Fibroblast of villous mesenchyme (primary cell): ENCODE results near the gene CPXM1. TPM values are rescaled to one million over a fixed set of nuclear protein-coding genes. Genes with fewer than 3 reads are reported as not detected.

Experiments
- DNase-seq: peaks from one replicate; pipeline ENCODE4 v3.0.0-alpha.2; 2010; ENCODE audit warnings: low read depth
- H3K4me3 ChIP-seq: 2 replicates; pipeline ENCODE4 v1.5.1; 2011; ENCODE audit warnings: low read depth, mild to moderate bottlenecking, low read length
- total RNA-seq: library from RNA; depleted of rRNA; stranded (reverse); fragments of >200 nt; gene quantifications from 2 replicates; pipeline ENCODE4 v1.2.3, GENCODE V29; 2012
- TF ChIP-seq, protein P1 (sequence below): IDR thresholded peaks from 2 replicates; pipeline ENCODE4 v1.5.1; 2012; ENCODE audit warnings: low read depth, mild to moderate bottlenecking, low read length; ENCODE audit not compliant: insufficient read depth

Gene CPXM1
- total RNA-seq, 1 donor = 10.8 TPM

DNA sequence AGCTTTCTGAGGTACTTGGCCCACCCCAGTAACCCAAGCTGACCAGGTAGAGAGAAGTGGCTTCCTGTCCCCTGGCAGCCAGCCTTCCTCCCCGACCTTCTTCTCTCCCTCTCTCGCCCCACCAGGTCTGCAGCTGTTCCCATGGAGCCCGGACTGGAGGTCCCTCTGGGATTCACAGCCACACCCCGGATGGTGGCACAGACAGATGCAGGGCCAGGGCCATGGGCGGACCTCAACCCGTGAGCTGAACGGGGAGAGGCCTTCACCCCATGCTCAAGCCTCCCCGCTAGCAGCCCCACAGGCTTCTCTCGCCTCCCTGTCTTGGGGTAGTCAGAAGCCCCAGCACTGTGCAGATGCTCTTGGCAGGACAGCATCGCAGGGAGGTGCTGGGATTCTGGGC lies 41.3 kb downstream of the CPXM1 start:
- no peak for DNase-seq
- TF ChIP-seq, protein P1, sequence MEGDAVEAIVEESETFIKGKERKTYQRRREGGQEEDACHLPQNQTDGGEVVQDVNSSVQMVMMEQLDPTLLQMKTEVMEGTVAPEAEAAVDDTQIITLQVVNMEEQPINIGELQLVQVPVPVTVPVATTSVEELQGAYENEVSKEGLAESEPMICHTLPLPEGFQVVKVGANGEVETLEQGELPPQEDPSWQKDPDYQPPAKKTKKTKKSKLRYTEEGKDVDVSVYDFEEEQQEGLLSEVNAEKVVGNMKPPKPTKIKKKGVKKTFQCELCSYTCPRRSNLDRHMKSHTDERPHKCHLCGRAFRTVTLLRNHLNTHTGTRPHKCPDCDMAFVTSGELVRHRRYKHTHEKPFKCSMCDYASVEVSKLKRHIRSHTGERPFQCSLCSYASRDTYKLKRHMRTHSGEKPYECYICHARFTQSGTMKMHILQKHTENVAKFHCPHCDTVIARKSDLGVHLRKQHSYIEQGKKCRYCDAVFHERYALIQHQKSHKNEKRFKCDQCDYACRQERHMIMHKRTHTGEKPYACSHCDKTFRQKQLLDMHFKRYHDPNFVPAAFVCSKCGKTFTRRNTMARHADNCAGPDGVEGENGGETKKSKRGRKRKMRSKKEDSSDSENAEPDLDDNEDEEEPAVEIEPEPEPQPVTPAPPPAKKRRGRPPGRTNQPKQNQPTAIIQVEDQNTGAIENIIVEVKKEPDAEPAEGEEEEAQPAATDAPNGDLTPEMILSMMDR = no peak

DNA sequence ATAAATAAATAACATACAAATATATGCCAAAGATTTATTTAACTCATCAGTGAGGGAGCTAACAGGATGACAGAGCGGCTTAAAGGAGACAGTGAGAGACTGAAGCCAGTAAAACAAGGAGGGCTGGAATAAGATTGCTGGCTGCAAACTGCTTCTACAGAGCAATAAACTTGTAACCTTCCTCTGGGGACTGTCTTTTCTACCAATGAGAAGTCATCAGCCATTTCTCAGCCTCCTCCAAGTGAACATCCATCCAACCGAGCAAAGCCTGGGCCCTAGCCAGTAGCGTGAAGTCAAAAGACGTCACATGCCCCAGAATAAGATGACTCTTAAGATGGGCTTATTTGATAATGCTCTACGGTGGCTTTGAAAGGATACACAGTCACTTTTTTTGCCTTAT lies 42.5 kb downstream of the CPXM1 start:
- DNase-seq = no peak
- TF ChIP-seq, protein P1 = no peak
- H3K4me3 ChIP-seq = no peak overlapping the region

More for the DNA sequence above, 41.3 kb downstream of the CPXM1 start:
- H3K4me3 ChIP-seq = no peak overlapping the region

DNA sequence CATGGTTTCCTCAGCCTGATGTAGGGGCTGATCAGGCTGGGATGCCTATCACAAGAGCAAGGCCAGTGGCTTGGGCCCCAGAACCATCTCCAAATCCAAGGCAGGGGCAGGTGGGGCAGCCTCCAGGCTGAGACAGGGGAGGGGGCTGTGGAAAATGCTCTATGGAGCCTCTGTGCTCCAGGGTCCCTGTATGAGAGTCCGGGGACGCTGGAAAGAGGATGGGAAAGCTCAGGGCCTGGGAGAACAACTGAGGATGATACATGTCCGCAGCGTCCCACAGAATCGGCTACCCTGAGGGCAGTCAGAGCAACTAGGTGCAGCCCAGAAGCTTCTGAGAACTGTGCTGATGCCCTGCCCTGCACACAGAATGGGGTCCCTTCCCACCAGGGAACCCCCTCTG lies 43.4 kb downstream of the CPXM1 start:
- TF ChIP-seq, protein P1 = no peak
- H3K4me3 ChIP-seq = no peak overlapping the region
- DNase-seq = no peak

DNA sequence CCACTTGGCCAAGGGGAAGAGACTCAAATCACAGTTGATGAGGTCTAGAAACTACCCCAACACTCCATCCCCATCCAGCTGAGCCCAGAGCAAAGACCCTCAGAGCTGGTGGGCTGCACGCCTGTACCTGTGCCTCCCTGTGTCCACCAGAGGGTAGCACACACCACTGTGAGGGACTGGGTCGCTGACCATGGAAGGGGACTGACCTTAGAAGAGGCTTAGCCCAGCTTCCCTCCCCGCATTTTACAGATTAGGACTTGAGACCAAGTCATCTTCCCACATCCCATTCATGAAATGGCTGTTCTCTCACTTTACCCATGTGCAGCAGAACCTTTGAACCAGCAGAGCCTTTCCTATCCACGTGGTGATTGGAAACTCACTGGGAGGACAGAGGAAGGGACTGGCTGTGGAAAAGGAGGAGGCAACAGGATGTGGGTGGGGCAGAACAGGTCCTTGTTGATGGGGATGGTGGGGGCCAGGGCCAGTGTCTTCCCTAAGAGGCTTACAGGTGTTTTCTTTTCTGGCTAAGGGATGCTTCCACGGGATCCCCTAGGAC lies 44.3 kb downstream of the CPXM1 start:
- H3K4me3 ChIP-seq = no peak overlapping the region
- peak; percentile 59 for DNase-seq
- TF ChIP-seq, protein P1 = peak; percentile 90

DNA sequence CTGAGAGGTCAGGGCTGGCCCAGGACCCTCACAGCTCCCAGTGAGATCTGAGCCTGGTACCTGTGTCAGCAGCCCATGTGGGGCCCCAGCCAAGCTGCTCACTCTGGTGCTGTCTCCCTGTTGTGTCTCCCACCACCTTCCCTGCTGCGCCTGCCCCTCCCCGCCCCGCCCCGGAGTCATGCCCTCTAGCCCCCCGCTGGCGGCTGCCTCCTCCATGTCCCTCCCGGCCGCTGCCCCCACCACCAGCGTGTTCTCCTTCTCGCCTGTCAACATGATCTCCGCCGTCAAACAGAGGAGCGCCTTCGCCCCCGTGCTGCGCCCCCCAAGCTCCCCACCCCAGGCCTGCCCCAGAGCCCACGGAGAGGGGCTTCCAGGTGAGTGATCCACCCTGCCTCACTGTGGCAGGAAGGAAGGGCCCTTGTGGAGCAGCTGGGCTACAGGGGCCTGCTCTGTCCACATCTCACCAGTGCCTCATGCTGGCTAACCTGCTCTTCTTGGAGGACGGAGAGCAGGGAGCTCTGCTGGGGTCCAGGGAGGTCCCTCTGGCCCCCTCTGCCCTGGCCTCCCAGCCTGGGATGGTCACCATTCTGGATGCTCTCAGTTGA lies 44.9 kb downstream of the CPXM1 start:
- no peak overlapping the region for H3K4me3 ChIP-seq
- no peak for DNase-seq
- TF ChIP-seq, protein P1 = no peak

DNA sequence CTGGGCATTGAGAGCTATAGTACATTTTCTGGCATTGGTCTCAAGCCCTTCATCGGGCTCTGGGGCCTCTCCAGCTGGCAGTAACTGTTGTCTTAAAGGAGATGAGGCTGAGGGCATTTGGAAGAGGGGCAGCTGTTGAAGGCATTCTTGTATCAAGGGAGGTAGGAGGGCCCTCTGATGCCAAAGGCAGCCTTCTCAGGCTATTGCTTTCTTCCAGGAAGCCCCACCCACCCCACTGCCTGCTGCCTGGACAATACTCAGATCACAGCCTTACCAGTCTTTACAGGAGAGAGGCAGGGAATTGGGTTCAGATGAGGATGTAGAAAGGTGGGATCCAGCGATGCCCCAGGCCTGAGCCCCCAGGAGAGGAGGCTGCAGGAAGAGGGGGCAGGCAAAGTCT lies 46.0 kb downstream of the CPXM1 start:
- no peak overlapping the region for H3K4me3 ChIP-seq
- TF ChIP-seq, protein P1 = no peak
- DNase-seq = no peak

DNA sequence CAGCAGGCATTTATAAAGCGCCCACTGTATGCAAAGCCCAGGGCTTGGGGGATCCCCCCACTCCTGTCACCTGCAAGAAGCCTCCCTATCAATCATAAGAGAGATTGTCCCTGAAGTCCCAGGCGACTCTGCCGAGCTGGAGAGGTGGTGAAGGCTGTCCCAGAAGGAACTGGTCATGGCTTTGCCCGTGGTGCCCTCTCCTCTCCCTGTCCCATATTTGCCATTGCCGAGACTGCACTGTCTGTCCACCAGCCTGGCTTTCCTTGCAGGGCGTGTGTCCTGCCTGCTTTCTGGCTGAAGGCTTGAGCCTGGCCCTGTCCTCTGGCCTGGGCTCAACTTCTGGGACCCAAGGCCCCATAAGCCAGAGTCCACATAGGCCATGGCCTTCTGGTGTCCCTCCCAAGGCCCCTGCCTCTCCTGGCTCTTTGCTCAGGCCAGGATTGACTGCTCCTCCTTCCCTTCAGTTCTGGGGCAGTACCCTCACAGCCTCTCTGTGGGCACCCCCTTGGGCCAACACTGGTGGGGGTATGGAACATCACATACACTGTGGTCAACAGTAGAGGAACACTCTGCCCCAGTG lies 46.9 kb downstream of the CPXM1 start:
- DNase-seq = no peak
- TF ChIP-seq, protein P1 = no peak
- no peak overlapping the region for H3K4me3 ChIP-seq
